Astrocyte of the hippocampus (primary cell): ENCODE results near the gene FXR2.

Experiments used
- DNase-seq: peaks from one replicate; pipeline ENCODE4 v3.0.0; 2011; ENCODE audit warnings: low read depth, low spot score

Gene FXR2

DNA sequence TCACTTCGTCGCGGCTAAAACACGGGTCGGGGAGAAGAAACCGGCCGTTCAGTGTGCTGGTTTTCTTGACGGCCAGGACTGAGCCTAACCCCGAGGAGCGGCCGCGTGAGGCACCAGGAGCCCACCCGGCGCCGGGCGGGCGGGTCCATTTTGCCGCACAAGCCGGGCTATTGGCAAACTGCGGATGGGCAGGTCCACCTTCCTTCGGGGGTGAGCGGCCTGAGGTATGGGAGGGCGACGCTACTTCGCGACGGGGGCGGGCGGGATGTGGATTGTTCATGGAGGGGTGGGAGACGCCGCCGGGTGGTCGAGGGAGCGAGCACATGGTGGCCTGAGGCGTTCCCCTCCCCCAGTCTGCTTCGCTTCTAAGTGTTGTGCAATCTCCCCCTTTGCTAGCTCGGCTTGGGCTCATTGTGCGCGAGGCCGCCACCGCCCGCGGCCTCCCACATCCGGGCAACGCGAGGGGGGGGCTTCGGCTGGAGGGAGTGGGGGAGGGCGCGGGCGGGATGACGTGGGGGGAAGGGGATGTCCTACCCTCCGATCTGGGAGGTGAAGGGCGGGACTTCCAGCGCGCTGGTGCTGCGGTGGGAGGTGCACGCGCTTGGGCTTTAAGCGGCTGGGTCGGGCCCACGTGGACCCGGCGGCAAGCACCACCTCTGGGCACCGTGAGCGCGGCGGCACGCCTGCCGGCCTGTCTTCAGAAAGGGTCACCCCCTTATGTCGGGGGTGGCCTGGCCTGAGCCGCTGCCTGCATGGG is 41.2 kb downstream of the FXR2 start:
- peak; percentile 96 for DNase-seq

DNA sequence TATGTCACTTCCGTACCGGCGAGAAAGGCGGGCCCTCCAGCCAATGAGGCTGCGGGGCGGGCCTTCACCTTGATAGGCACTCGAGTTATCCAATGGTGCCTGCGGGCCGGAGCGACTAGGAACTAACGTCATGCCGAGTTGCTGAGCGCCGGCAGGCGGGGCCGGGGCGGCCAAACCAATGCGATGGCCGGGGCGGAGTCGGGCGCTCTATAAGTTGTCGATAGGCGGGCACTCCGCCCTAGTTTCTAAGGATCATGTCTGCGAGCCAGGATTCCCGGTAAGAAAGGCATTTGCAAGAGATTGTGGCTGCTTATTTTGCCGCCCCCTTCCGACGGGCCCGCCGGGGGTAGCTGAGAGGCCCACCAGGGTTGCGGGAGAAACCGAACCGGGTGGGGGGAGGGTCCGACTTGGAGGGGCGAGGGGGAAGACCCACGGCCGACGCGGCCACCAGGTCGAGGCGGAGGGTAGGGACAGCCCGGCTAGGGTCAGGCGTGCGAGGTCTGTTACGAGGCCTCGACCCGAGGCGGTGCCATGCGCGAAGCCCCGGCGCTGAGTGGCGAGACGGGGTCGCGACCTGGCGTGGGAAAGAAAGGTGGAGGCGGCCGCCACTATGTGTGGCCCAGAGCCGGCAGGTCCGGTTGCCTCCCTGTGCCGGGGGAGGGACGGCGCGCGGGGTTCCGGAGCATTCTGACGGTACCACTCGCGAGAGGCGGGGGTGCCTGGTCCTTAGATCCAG is 41.9 kb downstream of the FXR2 start:
- peak; percentile 100 for DNase-seq

DNA sequence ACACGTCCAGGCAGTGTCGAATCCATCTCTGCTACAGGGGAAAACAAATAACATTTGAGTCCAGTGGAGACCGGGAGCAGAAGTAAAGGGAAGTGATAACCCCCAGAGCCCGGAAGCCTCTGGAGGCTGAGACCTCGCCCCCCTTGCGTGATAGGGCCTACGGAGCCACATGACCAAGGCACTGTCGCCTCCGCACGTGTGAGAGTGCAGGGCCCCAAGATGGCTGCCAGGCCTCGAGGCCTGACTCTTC is 42.4 kb downstream of the FXR2 start:
- no peak for DNase-seq

DNA sequence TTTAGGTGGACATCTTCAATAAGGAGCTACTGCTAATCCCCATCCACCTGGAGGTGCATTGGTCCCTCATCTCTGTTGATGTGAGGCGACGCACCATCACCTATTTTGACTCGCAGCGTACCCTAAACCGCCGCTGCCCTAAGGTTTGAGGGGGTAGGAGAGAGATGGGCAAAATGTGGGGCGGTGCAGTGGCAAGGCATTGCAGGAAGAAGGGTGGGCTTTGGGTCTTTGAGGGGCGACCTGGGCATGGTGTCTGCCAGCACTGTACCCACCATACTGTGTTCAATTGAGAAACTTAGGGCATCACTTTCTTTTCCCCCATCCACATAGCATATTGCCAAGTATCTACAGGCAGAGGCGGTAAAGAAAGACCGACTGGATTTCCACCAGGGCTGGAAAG is 44.3 kb downstream of the FXR2 start:
- no peak for DNase-seq

DNA sequence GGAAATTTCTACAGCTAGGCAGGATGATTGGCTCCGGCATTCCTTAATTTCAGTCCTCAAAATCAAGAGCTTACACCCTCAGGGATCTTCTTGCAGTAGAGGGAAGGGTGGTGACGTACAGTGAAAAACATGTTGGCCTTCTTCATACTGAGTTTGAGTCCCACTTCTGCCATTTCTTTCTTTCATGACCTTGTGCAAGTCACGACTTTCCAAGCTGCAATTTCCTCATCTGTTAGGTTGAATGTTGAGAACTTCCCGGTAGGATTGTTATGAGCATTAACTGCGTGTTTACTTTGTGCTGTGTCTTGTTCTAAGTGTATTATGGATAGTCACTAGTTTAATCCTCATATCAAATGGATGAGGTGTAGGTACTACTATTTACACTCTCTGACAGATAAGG is 45.1 kb downstream of the FXR2 start:
- no peak for DNase-seq

DNA sequence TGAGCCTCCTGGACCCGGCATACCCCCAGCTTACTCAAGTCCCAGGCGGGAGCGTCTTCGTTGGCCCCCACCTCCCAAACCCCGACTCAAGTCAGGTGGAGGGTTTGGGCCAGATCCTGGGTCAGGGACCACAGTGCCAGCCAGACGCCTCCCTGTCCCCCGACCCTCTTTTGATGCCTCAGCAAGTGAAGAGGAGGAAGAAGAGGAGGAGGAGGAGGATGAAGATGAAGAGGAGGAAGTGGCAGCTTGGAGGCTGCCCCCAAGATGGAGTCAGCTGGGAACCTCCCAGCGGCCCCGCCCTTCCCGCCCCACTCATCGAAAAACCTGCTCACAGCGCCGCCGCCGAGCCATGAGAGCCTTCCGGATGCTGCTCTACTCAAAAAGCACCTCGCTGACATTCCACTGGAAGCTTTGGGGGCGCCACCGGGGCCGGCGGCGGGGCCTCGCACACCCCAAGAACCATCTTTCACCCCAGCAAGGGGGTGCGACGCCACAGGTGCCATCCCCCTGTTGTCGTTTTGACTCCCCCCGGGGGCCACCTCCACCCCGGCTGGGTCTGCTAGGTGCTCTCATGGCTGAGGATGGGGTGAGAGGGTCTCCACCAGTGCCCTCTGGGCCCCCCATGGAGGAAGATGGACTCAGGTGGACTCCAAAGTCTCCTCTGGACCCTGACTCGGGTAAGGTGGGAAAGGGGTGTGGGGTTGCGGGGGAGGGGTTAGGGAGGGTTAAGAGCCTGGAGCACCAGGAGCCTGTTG is 51.4 kb downstream of the FXR2 start:
- DNase-seq, result no peak

DNA sequence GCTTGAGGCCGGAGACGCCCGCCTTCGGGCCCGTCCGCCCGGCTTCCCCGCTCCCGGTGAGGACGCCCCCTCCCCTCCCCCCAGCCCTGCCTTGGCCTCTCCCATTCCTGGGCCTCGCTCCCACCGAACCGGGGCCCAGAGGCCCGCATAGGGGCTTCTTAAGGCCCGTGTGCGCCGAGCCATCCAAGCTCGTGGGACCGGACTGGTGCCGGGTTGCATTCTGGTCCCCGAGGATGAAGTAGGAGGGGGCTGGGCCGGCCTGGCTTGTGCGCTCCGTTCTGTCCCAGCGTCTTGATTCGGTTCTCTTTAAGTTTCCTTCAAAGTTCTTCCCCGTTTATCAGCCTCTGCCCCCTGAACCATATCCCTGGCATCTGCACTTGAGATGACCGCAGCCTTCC is 52.5 kb downstream of the FXR2 start:
- no peak for DNase-seq

DNA sequence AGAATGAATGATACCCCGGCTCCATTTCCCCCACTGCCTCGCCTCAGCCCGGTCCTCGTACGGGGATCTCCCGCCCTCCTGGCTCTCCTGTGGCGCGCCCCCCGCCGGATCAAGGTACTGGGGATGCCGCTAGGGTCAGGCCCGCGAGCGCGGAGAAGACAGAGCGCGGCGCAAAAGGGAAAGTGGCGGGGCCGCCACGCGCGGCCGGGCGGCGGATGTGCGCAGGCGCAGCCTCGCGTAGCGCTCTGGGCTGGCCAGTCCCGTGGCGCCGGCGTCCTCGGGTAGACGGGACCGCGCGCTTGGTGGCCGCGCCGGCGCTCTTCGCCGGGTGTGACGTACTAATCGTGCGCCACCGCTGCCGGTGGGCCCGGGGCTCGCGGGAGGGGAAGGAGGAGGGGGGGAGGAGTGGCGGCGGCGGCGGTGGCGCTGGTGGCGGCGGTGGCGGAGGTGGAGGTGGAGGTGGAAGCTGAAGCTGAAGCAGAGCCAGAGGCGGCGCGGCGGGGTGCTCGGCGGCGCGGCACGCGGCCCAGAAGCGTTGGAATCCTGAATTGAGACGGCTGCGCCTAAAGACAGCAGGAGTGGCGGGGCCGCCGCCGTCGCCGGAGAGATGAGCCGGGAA is 53.0 kb downstream of the FXR2 start, which contains the start of gene SENP3:
Gene SENP3, plus strand, starts transcription at position 331 of the 619 bp plus-strand sequence. CDS start 1,158 bp downstream, outside the sequence.
- peak; percentile 97 for DNase-seq

DNA sequence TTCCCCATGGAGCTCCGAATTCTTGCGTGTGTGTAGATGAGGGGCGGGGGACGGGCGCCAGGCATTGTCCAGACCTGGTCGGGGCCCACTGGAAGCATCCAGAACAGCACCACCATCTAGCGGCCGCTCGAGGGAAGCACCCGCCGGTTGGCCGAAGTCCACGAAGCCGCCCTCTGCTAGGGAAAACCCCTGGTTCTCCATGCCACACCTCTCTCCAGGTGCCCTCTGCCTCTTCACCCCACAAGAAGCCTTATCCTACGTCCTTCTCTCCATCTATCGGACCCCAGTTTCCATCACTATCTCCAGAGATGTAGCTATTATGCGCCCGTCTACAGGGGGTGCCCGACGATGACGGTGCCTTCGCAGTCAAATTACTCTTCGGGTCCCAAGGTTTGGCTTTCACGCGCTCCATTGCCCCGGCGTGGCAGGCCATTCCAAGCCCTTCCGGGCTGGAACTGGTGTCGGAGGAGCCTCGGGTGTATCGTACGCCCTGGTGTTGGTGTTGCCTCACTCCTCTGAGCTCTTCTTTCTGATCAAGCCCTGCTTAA is 53.6 kb downstream of the FXR2 start:
- peak; percentile 94 for DNase-seq

DNA sequence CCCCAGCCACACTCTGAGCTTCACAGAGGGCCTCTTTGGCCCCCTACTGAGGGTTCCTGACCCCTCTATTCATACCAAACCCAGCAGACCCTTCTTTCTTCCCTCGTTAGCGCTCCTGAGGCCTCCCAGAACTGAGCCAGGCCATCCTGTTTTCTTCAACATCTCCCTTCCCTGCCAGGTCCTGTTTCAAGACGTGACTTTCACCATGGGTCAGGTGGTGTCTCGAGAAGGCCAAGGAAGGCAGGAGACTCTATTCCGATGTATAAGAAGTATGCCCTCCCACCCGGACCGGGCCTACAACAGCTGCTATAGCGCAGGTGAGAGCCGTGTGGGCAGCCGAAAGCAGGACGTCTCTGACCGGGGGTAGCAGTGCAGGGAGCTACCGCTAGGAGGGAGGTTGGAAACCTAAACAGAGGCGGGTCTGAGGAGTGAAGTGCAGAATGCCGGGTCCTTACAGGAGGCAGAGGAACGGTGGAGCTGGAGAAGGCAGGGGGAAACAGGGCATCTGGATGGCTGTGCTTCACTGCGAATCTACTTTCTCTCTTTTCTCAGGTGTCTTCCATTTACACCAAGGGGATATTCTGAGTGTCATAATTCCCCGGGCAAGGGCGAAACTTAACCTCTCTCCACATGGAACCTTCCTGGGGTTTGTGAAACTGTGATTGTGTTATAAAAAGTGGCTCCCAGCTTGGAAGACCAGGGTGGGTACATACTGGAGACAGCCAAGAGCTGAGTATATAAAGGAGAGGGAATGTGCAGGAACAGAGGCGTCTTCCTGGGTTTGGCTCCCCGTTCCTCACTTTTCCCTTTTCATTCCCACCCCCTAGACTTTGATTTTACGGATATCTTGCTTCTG is 54.3 kb downstream of the FXR2 start:
- DNase-seq, result peak; percentile 84

DNA sequence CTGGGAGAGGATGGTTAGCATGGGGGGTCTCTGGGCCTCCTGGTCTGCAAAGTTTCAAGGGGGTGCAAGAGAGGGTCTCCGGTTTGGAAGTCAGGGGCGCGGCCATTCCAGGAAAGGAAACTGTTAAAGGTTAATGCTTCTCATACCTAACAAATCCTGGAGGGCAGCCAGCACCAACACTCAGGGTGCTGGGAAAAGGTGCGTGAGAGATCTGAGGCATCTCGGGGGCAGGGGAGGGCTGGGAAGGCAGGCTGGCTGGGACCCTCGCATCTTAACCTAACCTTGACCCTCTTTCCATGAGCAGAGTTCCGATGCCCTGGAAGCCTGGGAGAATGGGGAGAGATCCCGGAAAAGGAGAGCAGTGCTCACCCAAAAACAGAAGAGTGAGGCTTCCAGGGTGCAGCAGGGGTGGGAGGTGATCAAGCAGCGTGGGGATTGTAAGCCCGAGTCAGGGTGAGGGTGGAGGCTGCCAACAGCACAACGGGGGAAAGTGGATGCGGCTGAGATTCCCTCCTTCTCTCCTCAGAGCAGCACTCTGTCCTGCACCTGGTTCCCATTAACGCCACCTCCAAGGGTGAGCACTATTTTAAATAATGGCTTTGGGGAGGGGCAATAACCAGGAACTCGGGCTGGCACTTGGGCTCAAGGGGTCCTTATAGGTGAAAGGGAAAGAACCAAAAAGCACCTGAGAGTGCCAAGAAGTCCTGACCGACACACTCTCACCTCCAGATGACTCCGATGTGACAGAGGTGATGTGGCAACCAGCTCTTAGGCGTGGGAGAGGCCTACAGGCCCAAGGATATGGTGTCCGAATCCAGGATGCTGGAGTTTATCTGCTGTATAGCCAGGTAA is 55.2 kb downstream of the FXR2 start:
- no peak for DNase-seq

DNA sequence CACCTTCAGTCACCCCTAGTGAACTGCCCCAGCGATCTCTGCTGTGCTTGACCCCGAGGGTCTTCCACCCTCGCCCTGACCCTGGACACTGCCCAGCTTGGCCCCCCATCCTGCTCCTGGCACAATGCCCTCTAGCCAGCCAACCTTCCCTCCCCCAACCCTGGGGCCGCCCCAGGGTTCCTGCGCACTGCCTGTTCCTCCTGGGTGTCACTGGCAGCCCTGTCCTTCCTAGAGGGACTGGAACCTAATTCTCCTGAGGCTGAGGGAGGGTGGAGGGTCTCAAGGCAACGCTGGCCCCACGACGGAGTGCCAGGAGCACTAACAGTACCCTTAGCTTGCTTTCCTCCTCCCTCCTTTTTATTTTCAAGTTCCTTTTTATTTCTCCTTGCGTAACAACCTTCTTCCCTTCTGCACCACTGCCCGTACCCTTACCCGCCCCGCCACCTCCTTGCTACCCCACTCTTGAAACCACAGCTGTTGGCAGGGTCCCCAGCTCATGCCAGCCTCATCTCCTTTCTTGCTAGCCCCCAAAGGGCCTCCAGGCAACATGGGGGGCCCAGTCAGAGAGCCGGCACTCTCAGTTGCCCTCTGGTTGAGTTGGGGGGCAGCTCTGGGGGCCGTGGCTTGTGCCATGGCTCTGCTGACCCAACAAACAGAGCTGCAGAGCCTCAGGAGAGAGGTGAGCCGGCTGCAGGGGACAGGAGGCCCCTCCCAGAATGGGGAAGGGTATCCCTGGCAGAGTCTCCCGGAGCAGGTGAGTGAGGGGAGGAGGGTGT is 56.0 kb downstream of the FXR2 start, which contains the start of gene TNFSF13:
Gene TNFSF13, plus strand, starts transcription at position 207 of the 776 bp plus-strand sequence. Its CDS starts 290 bp downstream, at position 497.
- DNase-seq, result no peak

DNA sequence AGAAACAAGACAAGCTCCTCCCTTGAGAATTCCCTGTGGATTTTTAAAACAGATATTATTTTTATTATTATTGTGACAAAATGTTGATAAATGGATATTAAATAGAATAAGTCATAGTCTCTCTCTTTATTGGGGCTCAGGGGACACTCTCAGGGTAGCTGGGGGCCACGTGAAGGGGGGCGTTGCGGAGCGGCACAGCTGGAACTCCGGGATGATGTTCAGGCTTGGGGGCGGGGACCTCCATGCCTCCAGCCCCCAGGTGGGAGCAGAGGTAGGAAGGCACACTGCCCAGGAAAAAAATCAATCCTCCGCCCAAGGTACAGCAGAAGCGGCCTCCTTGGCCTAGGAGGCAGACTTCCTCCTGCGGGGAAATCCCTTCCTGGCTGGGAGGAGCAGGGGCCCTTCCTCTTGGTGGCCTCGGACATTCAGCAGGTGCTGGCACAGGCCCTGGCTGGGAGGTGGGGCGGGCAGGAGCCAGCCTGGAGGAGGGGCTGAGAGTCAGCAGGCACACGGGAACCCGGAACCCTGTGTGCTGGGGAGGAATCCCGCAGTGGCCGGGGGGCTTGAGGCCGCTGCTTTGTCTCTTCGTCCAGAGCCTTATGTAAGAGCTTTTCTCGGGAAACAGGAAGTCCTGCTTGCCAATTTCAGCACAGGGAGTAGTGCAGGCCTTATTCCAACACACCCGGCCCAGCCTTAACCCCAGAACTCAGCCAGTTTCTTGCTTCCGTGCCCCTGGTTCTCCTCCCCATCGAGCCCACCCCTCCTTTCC is 56.7 kb downstream of the FXR2 start:
- DNase-seq, result peak; percentile 73

DNA sequence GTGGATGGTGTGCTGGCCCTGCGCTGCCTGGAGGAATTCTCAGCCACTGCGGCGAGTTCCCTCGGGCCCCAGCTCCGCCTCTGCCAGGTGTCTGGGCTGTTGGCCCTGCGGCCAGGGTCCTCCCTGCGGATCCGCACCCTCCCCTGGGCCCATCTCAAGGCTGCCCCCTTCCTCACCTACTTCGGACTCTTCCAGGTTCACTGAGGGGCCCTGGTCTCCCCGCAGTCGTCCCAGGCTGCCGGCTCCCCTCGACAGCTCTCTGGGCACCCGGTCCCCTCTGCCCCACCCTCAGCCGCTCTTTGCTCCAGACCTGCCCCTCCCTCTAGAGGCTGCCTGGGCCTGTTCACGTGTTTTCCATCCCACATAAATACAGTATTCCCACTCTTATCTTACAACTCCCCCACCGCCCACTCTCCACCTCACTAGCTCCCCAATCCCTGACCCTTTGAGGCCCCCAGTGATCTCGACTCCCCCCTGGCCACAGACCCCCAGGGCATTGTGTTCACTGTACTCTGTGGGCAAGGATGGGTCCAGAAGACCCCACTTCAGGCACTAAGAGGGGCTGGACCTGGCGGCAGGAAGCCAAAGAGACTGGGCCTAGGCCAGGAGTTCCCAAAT is 57.4 kb downstream of the FXR2 start:
- no peak for DNase-seq

DNA sequence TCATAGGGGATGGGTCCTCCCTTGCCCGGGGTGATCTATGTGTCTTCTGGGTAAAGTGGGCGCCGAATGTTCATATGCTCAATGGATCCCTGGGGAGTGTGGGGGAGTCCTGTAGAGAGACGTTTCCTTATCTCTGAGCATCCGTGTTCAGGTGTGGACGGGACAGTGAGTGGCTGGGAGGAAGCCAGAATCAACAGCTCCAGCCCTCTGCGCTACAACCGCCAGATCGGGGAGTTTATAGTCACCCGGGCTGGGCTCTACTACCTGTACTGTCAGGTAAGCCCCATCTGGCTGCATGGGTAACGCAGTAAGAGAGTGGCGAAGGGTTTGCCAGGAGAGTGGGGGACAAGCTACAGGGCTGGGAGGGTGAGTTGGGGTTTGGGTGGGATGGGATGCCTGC is 58.1 kb downstream of the FXR2 start:
- DNase-seq, result no peak

DNA sequence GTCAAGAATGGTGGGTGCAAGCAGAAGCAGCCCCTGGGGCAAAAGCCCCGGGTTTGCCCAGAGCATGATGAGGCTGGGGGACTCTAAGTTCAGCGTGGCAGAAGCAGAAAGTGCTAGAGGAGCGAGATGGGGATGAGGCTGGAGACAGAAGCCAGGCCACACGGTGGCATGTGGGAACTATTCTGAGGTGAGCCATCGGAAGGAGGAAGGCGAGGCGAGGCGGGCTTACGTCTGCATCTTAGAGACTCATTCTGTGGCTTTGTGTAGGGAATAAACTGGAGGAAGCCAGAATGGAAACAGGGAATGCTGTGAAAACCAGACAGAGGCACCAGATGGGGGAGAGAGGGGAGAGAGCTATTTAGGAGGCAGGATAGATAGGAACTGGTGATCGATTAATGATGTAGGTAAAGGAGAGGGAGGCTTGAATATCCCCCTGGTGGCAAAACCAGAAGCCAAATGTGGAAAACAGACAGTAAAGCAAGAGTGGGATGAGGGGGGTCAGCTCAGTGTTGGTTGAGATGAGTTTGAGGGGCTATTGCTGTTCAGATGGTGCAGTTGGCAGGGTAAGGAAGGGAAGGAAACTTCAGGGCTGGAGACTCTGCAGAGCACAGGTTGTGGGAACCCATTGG is 59.3 kb downstream of the FXR2 start:
- DNase-seq, result no peak

DNA sequence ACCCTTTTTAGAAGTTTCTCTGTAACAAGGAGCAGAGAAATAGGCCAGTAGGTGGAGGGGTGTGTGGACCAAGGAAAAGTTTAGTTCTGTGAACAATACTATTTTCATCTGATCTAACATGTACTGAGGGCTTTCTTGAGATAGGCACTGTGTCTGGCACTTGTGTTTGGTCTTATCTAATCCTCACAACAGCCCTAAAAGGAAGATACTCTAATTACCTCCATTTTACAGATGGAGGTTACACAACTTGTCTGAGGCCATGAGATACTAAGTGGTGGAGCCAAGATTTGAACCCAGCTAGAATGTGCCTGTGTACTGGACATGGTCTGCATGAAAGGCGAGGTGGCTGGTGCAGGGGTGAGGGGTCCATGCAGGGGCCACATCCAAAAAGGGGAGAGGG is 61.3 kb downstream of the FXR2 start:
- DNase-seq, result no peak
